K562 (cell line): ENCODE measurements around the gene TXK. TPM values are rescaled to one million over a fixed set of nuclear protein-coding genes. Genes with fewer than 3 reads are reported as not detected.

Source experiments
- ATAC-seq: fragments of 200-7000 bp; cut with Tn5 transposase; 3 replicates; pipeline ENCODE4 v1.9.1; 2020; ENCODE audit warnings: moderate library complexity
- BruUV-seq: library from RNA; stranded (reverse); fragments of 400-500 nt; replicated peaks from 2 replicates; lab custom pipeline; 2021; lab: Mats Ljungman, UMichigan
- CTCF ChIA-PET: fragments of 300-600 bp; formaldehyde crosslinking; extraction: SDS; loops from one replicate; lab custom pipeline; 2021; ENCODE audit warnings: low intra/inter-chr PET ratio; lab: Yijun Ruan, JAX
- POLR2A ChIA-PET: fragments of 300-600, 350-650 bp; sonication (Branson Sonifier 250); formaldehyde crosslinking; extraction: SDS; loops from one replicate; lab custom pipeline; 2021; ENCODE audit warnings: antibody characterized with exemption, inconsistent platforms; lab: Yijun Ruan, JAX
- DNase-seq, 4 experiments: peaks; one replicate each; pipeline versions ENCODE4 v3.0.0 to v3.0.0-alpha.2; 2011 to 2018; ENCODE audit warnings: low spot score in 3 of 4, mixed read lengths in 3 of 4; ENCODE audit errors: extremely low read depth in 1 of 4
- FAIRE-seq: peaks from 2 replicates; lab custom pipeline; 2011; peaks lifted over from hg19 to GRCh38; lab: Jason Lieb, UNC
- H2AFZ ChIP-seq: 2 replicates; pipeline ENCODE4 v1.6.0; 2011; ENCODE audit warnings: low read depth, low read length, control low read depth, inconsistent platforms
- H3K27ac ChIP-seq: fragments of 200-600 bp; 3 replicates; pipeline ENCODE4 v1.8.0; 2011; ENCODE audit warnings: low read depth, mild to moderate bottlenecking, control low read depth, inconsistent platforms, low read length, moderate library complexity, mixed read lengths; ENCODE audit errors: extremely low read depth
- H3K27me3 ChIP-seq, 2 experiments: fragments of 300-600 bp in 1 of 2; 2 replicates in 1 of 2; 3 replicates in 1 of 2; pipeline versions ENCODE4 v1.6.0 to v1.8.0; 2011; ENCODE audit warnings: inconsistent platforms in 2 of 2, low read length in 2 of 2, mild to moderate bottlenecking in 1 of 2, mixed read lengths in 1 of 2, moderate library complexity in 1 of 2; ENCODE audit not compliant: control insufficient read depth in 2 of 2, insufficient read depth in 2 of 2
- H3K36me3 ChIP-seq: fragments of 300-600 bp; 3 replicates; pipeline ENCODE4 v1.8.0; 2011; ENCODE audit warnings: mild to moderate bottlenecking, low read length, inconsistent platforms; ENCODE audit not compliant: control insufficient read depth, insufficient read depth
- H3K4me1 ChIP-seq, 2 experiments: fragments of 200-600 bp in 1 of 2; replicated peaks in 1 of 2; 2 replicates in 1 of 2; 3 replicates in 1 of 2; pipeline versions ENCODE4 v1.5.1 to v1.8.0; 2011; ENCODE audit warnings: inconsistent platforms in 2 of 2, low read length in 2 of 2, mild to moderate bottlenecking in 1 of 2, mixed read lengths in 1 of 2, moderate library complexity in 1 of 2; ENCODE audit not compliant: control insufficient read depth in 2 of 2, insufficient read depth in 2 of 2
- H3K4me2 ChIP-seq: 2 replicates; pipeline ENCODE4 v1.6.1; 2011; ENCODE audit warnings: low read length, control low read depth, inconsistent platforms, mixed read lengths; ENCODE audit not compliant: insufficient read depth
- H3K4me3 ChIP-seq: fragments of 200-600 bp; sonication (generic), shearing (Covaris generic); 2 replicates; pipeline ENCODE4 v1.5.1; 2016; ENCODE audit warnings: control low read depth, inconsistent platforms
- H3K79me2 ChIP-seq: fragments of 200-600 bp; 3 replicates; pipeline ENCODE4 v1.8.0; 2011; ENCODE audit warnings: low read length, inconsistent platforms; ENCODE audit not compliant: control insufficient read depth, insufficient read depth
- H3K9ac ChIP-seq, 2 experiments: 2 replicates each; pipeline versions ENCODE4 v1.6.0 to v1.6.1; 2011; ENCODE audit warnings: low read depth in 2 of 2, low read length in 2 of 2, control low read depth in 1 of 2, inconsistent platforms in 1 of 2, mild to moderate bottlenecking in 1 of 2, mixed read lengths in 1 of 2; ENCODE audit not compliant: insufficient read depth in 1 of 2
- H3K9me1 ChIP-seq: one replicate; pipeline ENCODE4 v1.6.0; 2011; ENCODE audit warnings: inconsistent platforms, mild to moderate bottlenecking, low read length, moderate library complexity; ENCODE audit not compliant: control insufficient read depth, insufficient read depth
- H3K9me3 ChIP-seq: replicated peaks from 2 replicates; pipeline ENCODE4 v1.5.1; 2011; ENCODE audit warnings: low read depth, low read length, inconsistent platforms; ENCODE audit not compliant: control insufficient read depth, insufficient read depth
- H4K20me1 ChIP-seq: replicated peaks from 2 replicates; pipeline ENCODE4 v1.6.1; 2011; ENCODE audit warnings: low read length, inconsistent platforms, mixed read lengths; ENCODE audit not compliant: control insufficient read depth, insufficient read depth
- ATF7 ChIP-seq: fragments of 450-650 bp; IDR thresholded peaks from 2 replicates; pipeline ENCODE4 v1.7.1; 2014; ENCODE audit warnings: mild to moderate bottlenecking, moderate library complexity
- CEBPG ChIP-seq, 3 experiments: fragments of 200-800 bp in 1 of 3; sonication (Bioruptor generic) in 1 of 3; sonication (generic) in 1 of 3; formaldehyde crosslinking in 1 of 3; IDR thresholded peaks in 2 of 3; conservative IDR thresholded peaks in 1 of 3; 2 replicates each; pipeline versions ENCODE4 v1.6.1 to v1.8.0; 2016 to 2022; ENCODE audit warnings: missing compliant biosample characterization in 2 of 3, missing genetic modification characterization in 2 of 3, mild to moderate bottlenecking in 1 of 3, missing genetic modification reagents in 1 of 3
- CHCHD3 ChIP-seq: fragments of 250-450 bp; sonication (Bioruptor Pico); IDR thresholded peaks from 2 replicates; pipeline ENCODE4 v2.1.2; 2022; ENCODE audit warnings: mild to moderate bottlenecking
- DPF2 ChIP-seq: fragments of 450-650 bp; IDR thresholded peaks from 2 replicates; pipeline ENCODE4 v1.6.1; 2016
- EGR1 ChIP-seq: fragments of 450-650 bp; conservative IDR thresholded peaks from 2 replicates; pipeline ENCODE4 v1.6.1; 2017; ENCODE audit warnings: mild to moderate bottlenecking
- FOXK2 ChIP-seq, 2 experiments: fragments of 450-650 bp; IDR thresholded peaks in 1 of 2; conservative IDR thresholded peaks in 1 of 2; 2 replicates each; pipeline ENCODE4 v1.6.1; 2016; ENCODE audit warnings: low read depth in 2 of 2, mild to moderate bottlenecking in 1 of 2
- JUN ChIP-seq, 2 experiments: sonication (generic) in 1 of 2; formaldehyde crosslinking in 1 of 2; IDR thresholded peaks; 2 replicates each; pipeline versions ENCODE4 v1.6.1 to v1.8.0; 2012 to 2022; ENCODE audit warnings: borderline replicate concordance in 2 of 2, mild to moderate bottlenecking in 2 of 2, improper control_type of control experiment in 1 of 2, low read depth in 1 of 2, low read length in 1 of 2, missing genetic modification reagents in 1 of 2
- KDM1A ChIP-seq, 2 experiments: fragments of 450-650 bp; IDR thresholded peaks; 2 replicates each; pipeline ENCODE4 v1.6.1; 2016; ENCODE audit warnings: mild to moderate bottlenecking in 2 of 2
- KLF16 ChIP-seq: IDR thresholded peaks from 2 replicates; pipeline ENCODE4 v1.6.1; 2016; ENCODE audit warnings: antibody characterized with exemption
- L3MBTL2 ChIP-seq: fragments of 450-650 bp; IDR thresholded peaks from 2 replicates; pipeline ENCODE4 v1.6.1; 2016; ENCODE audit warnings: mild to moderate bottlenecking, moderate library complexity
- LCOR ChIP-seq: sonication (generic); formaldehyde crosslinking; IDR thresholded peaks from 2 replicates; pipeline ENCODE4 v1.8.0; 2022; ENCODE audit warnings: mild to moderate bottlenecking, missing genetic modification reagents
- LEF1 ChIP-seq: fragments of 450-650 bp; IDR thresholded peaks from 2 replicates; pipeline ENCODE4 v1.6.1; 2016; ENCODE audit warnings: mild to moderate bottlenecking
- MAZ ChIP-seq, 2 experiments: fragments of 450-650 bp in 1 of 2; sonication (generic) in 1 of 2; formaldehyde crosslinking; IDR thresholded peaks in 1 of 2; conservative IDR thresholded peaks in 1 of 2; 2 replicates each; pipeline versions ENCODE4 v1.4.0 to v1.5.0; 2020; ENCODE audit warnings: mild to moderate bottlenecking in 1 of 2, missing genetic modification reagents in 1 of 2
- NFXL1 ChIP-seq: fragments of 450-650 bp; formaldehyde crosslinking; IDR thresholded peaks from 2 replicates; pipeline ENCODE4 v1.4.0; 2021; ENCODE audit warnings: mild to moderate bottlenecking
- POLR2H ChIP-seq: IDR thresholded peaks from 2 replicates; pipeline ENCODE4 v1.6.1; 2016; ENCODE audit warnings: missing genetic modification characterization, low read depth, mild to moderate bottlenecking, control low read depth, missing compliant biosample characterization, moderate library complexity
- SMAD4 ChIP-seq: fragments of 250-450 bp; sonication (Bioruptor Pico); conservative IDR thresholded peaks from 2 replicates; pipeline ENCODE4 v1.8.0; 2021; ENCODE audit warnings: inconsistent platforms, mild to moderate bottlenecking, moderate library complexity
- SNIP1 ChIP-seq: fragments of 450-650 bp; IDR thresholded peaks from 2 replicates; pipeline ENCODE4 v1.7.1; 2017; ENCODE audit warnings: low read depth, mild to moderate bottlenecking
- SRSF1 ChIP-seq: fragments of 200-400 bp; formaldehyde crosslinking; IDR thresholded peaks from 2 replicates; pipeline ENCODE4 v1.6.1; 2017; ENCODE audit warnings: mild to moderate bottlenecking, low read depth, low read length, moderate library complexity
- STAG1 ChIP-seq: sonication (generic); formaldehyde crosslinking; IDR thresholded peaks from 2 replicates; pipeline ENCODE4 v1.5.0; 2020; ENCODE audit warnings: missing genetic modification reagents, borderline replicate concordance
- ZNF12 ChIP-seq: sonication (generic); formaldehyde crosslinking; IDR thresholded peaks from 2 replicates; pipeline ENCODE4 v1.4.0; 2020; ENCODE audit warnings: mild to moderate bottlenecking, missing genetic modification reagents
- ZNF184 ChIP-seq: sonication (generic); formaldehyde crosslinking; IDR thresholded peaks from 2 replicates; pipeline ENCODE4 v1.5.0; 2020; ENCODE audit warnings: missing genetic modification reagents
- ZNF316 ChIP-seq: fragments of 450-650 bp; IDR thresholded peaks from 2 replicates; pipeline ENCODE4 v1.6.1; 2016
- WGBS: fragments of 100-300 bp; shearing (Covaris generic); methylation state at CpG from one replicate; pipeline ENCODE4 v1.1.6; 2016; ENCODE audit warnings: low coverage, mixed read lengths; ENCODE audit not compliant: insufficient coverage; ENCODE audit errors: missing lambda C conversion rate; 5-methylcytosine and 5-hydroxymethylcytosine counted together
- in situ Hi-C: fragments of 300-500 bp; cut with MboI; formaldehyde crosslinking; loops from 4 replicates; pipeline ENCODE4 v1.15.0; 2018; ENCODE audit warnings: inconsistent platforms, mixed read lengths
- intact Hi-C: fragments of 100-400 bp; cut with micrococcal nuclease; formaldehyde crosslinking; loops from 2 replicates; pipeline ENCODE4 v1.14.2; 2022
- polyA plus RNA-seq, 8 experiments: library from polyadenylated mRNA; depleted of rRNA in 4 of 8; stranded (reverse) in 5 of 8; unstranded in 3 of 8; fragments of >200 nt; fragmentation: Nextera tagmentation in 2 of 8; fragmentation: Illumina TruSeq in 1 of 8; extraction: Ambion mirVana in 2 of 8; extraction: Trizol in 1 of 8; gene quantifications; 2 replicates each; pipeline versions ENCODE4 v1.2.1 to v1.2.3, GENCODE V29; 2011 to 2014; ENCODE audit warnings: inconsistent platforms in 1 of 8, missing spikeins in 1 of 8
- total RNA-seq, 7 experiments: library from RNA; depleted of rRNA in 6 of 7; stranded (reverse); fragments of >200 nt in 6 of 7; fragmentation: Illumina TruSeq in 2 of 7; extraction: Trizol in 2 of 7; gene quantifications; 2 replicates each; pipeline versions ENCODE4 v1.2.1 to v1.2.3, GENCODE V29; 2011 to 2021; ENCODE audit warnings: low replicate concordance in 1 of 7

TXK gene
- total and polyA plus RNA-seq, 9 of the 15 experiments (the other 6 are each of a cell fraction or from before 2014, with no cell fraction given) = 0.24 to 1.1 (median 0.45) TPM; not detected in 1

- DNase-seq = peak; percentile 30 to 85 (median 58)
- Histone ChIP-seq H3K4me2 (no peak overlapping the region), H3K9me3 (no peaks in the 10 kb centered on the region), H3K36me3 (no peaks in the 10 kb centered on the region), H3K79me2 (no peaks in the 10 kb centered on the region), H3K9ac (no peak overlapping the region), H2AFZ (peak overlapping the region; percentile 44), H3K27me3 (no peaks in the 10 kb centered on the region), H3K9me1 (no peaks in the 10 kb centered on the region), H3K27ac (no peak overlapping the region), H4K20me1 (no peaks in the 10 kb centered on the region), H3K4me3 (no peak overlapping the region), H3K4me1 (peaks cover 6 to 38% of the 10 kb centered on the region in 2 experiments; a peak in 4 of 5 replicates)
- FAIRE-seq = peak; percentile 83
- 7% methylated on average over 12 of the region's 13 CpGs for WGBS
- POLR2A ChIA-PET = interaction anchor here (0.6 to 1.0 kb wide), 3 partner anchors 195 to 419 kb away, joined by 3 to 4 read pairs (median 3); no protein-coding TSS in a partner anchor
- CTCF ChIA-PET = interaction anchor here (0.6 to 2.4 kb wide), 3 partner anchors 147 to 420 kb away, joined by 3 to 17 read pairs (median 3); no protein-coding TSS in a partner anchor
- in situ Hi-C loops = loop anchor here (5.0 kb wide), 1 partner anchor 414 kb away; no protein-coding TSS in a partner anchor
- peak; percentile 90 for ATAC-seq
- intact Hi-C loops = loop anchor here (1.0 to 10.0 kb wide), 6 partner anchors 147 to 834 kb away; partner anchors contain the start of gene SLC10A4
- no TSS peak for BruUV-seq
- TF ChIP-seq KDM1A (IDR thresholded peaks at IDR 0.05) (peak; percentile 58 to 70; a peak in 3 of 4 replicates), MAZ (CRISPR knock-in tag; conservative IDR thresholded peaks at IDR 0.05 in 1 of 2, IDR thresholded peaks at IDR 0.05 in 1 of 2) (0 out of 4 replicates have a peak, but pooled peaks of 1 of the 2 experiments have one; percentile 14), DPF2 (0 out of 2 replicates have a peak, but pooled peaks have one; percentile 12), ATF7 (peak; percentile 55), ZNF316 (no peak), KLF16 (peak; percentile 61), EGR1 (0 out of 2 replicates have a peak, but pooled peaks have one; percentile 6), LCOR (CRISPR knock-in tag) (peak; percentile 37; the same call in 1 of the 2 replicates), L3MBTL2 (peak; percentile 93), SRSF1 (no peak), SMAD4 (CRISPR knock-in tag) (0 out of 2 replicates have a peak, but pooled peaks have one; percentile 18), NFXL1 (no peak), FOXK2 (conservative IDR thresholded peaks at IDR 0.05 in 1 of 2, IDR thresholded peaks at IDR 0.05 in 1 of 2; ENCODE audit: low read depth in 2 of 2) (no peak; a peak in 1 of 4 replicates), CHCHD3 (CRISPR knock-in tag) (no peak), ZNF12 (no peak), POLR2H (tag) (no peak), STAG1 (CRISPR knock-in tag) (peak; percentile 57; the same call in 1 of the 2 replicates), JUN (IDR thresholded peaks at IDR 0.05; ENCODE audit: borderline replicate concordance, low read depth, low read length) (no peak), JUN (CRISPR knock-in tag; IDR thresholded peaks at IDR 0.05; ENCODE audit: borderline replicate concordance) (peak; percentile 72; the same call in 1 of the 2 replicates), ZNF184 (no peak), CEBPG (CRISPR knock-in tag; IDR thresholded peaks at IDR 0.05) (0 out of 2 replicates have a peak, but pooled peaks have one; percentile 14), CEBPG (tag; conservative IDR thresholded peaks at IDR 0.05 in 1 of 2, IDR thresholded peaks at IDR 0.05 in 1 of 2) (no peak), SNIP1 (no peak), LEF1 (no peak)
These were observed 6.2 kb downstream of the TXK start for GRCh38 chr4:48127682-48128404.
